NCI-H1105 (cell line): ENCODE measurements around the gene RASA3.
"Not testable (repeated sequence)": the region's sequence is repeated elsewhere in the genome, so short reads cannot be mapped to it uniquely, and the experiment has no call there.

Experiments used
- DNase-seq: peaks from one replicate; lab custom pipeline; 2025; lab: John Stamatoyannopoulos, UW

Gene RASA3

DNA sequence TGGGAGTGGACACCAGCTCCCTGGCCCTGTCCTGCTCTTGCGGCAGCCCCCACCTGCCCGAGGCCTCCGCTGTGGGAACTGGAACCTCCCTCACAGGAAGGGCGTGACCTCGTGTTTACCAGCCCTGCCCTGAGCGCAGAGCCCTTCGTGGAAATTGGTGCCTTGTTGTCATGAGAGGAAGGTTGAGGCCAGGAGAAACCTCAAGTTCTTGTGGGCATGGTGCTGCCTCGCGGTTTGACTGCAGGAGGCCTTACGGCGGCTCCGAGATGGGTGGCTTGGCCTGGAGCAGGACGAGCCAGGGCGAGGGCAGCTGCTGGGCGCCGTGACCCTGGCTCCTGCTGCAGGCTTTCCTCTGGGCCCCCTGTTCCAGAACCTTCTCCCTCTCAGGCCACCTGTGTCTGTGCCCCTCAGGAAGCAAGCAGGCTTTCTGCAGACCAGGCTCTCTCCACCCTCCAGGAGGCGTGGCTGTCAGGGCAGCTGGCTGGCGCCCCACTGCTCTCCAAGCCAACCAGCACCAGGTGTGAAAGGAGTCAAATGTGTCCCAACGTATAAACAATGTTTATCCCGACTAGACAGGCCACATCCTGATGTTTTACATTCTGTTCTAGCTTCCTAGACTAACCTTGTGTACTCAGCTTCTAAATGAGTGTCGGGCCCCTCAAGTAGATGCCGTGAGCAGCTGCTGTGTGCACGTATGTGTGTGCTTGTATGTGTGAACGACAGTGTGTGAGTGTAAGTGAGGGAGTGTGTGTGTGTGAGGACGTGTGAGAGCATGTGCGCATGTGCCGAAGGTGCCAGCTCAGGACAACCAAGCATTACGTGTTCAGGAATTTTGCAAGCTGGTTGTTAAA, 10.4 kb upstream of the RASA3 start:
- DNase-seq, result peak; percentile 78

- DNase-seq, result no peak
Observed at GRCh38 chr13:114142137-114142550, 9.7 kb upstream of the RASA3 start.

DNA sequence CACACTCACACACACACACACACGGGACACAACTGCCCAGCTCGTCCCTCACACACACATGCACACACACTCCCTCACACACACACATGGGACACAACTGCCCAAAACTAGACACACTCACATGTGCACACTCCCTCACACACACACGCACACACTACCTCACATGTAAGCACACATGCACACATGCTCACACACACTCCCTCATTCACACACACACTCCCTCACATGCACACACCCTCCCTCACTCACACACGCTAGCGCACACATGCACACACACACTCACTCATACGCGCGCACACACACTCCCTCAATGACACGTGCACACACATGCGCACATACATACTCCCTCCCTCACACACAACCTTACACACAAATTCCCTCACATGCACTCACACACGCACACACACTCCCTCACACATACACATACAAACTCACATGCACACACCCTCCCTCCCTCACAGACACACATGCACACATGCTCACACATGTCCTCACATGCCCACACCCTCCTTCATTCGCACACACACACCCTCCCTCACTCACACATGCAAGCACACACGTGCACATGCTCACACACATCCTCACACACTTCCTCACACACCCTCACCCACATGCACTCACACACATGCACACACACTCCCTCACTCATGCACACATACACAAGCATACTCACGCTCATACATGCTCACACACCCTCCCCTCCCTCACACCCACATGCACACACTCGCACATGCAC, 9.0 kb upstream of the RASA3 start:
- no peak for DNase-seq

DNA sequence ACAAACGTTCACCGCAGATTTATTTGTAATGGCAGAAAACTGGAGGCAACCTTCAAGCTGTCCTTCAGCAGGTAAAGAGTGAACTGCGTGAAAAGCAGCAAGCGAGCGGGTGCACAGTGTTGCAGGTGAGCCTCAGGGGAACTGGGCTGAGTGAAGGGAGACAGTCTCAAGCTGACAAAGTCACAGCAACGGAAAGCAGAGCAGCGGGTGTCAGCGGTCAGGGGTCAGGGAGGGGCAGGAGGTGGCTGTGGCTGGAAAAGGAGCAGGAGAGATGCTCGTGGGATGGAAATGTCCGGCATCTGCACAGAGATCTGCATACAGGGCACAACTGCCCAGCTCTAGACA, 8.5 kb upstream of the RASA3 start:
- DNase-seq, result no peak

DNA sequence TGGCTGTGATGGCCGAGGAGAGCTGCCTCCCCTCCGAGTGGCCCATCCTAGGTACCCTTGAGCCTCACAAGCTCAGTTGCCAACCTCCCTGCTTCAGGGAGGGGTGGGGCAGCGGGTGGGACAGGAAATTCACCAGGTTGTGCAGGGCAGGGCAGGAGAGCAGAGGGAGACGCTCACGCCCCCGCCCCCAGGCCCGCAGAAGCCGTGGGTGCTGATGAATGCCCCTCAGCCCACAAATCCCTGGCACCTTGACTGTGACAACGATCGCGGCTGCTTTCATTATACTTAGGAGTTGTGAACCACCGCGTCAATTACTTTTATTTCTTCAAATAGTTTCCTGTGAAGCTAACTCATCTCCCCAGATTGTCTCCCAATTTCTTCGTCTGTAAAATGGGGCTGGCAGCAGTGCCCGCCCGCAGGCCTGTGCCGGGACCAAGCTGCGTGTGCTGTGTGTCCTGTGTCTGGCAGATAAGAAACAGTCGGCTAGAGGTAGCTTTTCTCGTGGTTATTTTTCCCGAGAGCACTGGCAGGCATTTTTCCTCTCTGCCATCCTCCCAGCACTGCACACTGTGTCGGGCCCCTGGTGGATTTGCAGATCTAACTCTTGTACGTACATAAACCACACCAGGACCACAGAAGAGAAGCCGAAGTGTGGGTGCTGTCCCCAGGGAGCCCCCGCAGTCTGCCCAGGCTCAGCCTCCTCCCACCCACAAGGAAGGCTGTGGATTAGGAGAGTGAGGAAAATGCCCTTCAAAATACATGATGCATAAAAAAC, 7.9 kb upstream of the RASA3 start:
- no peak for DNase-seq

GRCh38 chr13:114136576-114136975, 4.2 kb upstream of the RASA3 start:
- no peak for DNase-seq

- no peak for DNase-seq
Observed at GRCh38 chr13:114135731-114136171, 3.3 kb upstream of the RASA3 start.

DNA sequence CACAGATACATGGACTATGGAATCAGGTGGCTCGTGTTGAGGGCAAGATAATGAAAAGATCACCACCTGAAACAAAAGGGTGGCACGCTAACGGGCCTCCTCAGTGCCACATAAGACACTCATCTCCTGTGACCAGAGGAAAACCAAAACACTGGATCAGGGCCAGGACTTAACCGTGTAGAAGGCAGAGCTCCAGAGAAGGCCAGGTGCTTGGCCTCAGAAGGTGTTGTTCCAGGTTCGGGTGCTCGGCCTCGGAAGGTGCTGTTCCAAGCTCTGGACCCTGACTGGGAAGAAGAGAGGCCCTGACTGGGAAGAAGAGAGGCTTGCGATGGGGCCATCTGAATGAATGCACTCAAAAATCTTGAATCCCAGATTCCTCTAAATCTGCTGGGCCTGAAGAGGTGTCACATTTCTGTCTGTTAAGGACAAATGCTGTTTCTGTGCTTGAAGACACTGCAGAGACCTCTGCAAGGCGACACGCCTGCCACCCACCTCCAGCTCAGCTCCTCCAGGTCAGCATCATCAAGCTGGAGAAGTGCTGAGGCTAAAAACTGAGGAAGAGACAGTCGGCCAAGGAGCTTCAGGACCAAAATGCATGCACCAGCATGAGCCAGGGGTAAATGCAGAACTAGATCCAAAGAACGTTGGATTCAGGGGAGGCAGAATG, 2.7 kb upstream of the RASA3 start:
- DNase-seq, result no peak

DNA sequence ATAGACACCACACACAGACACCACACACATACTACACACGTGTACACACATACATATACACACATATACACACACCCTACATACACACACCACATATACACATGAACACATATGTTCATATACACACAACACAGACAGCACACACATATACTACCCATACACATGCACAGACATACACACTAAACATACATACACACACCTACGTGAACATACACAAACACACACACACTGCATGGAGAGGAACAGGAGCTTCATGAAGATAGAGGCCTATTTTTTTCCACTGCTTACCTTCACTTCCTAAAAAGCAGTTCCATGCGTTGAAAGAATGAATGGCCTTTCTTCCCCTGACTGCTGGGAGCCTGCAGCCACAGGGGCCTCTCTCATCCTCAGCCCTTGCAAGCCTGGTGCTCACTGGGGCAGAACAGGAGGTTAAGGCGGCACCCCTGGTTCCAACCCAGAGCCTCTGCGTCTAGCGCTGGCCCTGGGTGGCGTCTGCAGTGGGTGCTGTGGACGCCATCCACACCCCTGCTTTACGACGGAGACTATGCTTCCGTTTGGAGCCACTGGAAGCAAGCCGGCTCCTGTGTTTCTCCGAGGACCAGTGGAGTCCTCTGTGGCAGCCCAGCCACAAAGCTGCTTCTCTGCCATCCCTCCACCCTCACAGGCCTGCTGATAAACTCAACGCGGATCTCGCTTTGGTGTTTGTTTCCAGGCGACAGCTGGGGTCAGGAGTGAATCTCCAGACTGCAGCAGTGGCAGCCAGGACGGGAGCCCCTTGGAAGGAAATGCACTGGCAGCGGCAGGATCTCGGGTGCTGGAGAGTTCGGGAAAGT, 1.9 kb upstream of the RASA3 start:
- DNase-seq, result no peak

GRCh38 chr13:114133552-114133951, 1.1 kb upstream of the RASA3 start:
- DNase-seq, result not testable (repeated sequence)

DNA sequence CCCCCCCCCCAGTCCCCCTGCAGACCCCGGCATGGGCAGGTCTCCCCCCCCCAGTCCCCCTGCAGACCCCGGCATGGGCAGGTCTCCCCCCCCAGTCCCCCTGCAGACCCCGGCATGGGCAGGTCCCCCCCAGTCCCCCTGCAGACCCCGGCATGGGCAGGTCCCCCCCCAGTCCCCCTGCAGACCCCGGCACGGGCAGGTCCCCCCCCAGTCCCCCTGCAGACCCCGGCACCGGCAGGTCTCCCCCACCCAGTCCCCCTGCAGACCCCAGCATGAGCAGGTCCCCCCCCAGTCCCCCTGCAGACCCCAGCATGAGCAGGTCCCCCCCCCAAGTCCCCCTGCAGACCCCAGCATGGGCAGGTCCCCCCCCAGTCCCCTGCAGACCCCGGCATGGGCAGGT, 703 bp upstream of the RASA3 start:
- DNase-seq, result not testable (repeated sequence)

DNA sequence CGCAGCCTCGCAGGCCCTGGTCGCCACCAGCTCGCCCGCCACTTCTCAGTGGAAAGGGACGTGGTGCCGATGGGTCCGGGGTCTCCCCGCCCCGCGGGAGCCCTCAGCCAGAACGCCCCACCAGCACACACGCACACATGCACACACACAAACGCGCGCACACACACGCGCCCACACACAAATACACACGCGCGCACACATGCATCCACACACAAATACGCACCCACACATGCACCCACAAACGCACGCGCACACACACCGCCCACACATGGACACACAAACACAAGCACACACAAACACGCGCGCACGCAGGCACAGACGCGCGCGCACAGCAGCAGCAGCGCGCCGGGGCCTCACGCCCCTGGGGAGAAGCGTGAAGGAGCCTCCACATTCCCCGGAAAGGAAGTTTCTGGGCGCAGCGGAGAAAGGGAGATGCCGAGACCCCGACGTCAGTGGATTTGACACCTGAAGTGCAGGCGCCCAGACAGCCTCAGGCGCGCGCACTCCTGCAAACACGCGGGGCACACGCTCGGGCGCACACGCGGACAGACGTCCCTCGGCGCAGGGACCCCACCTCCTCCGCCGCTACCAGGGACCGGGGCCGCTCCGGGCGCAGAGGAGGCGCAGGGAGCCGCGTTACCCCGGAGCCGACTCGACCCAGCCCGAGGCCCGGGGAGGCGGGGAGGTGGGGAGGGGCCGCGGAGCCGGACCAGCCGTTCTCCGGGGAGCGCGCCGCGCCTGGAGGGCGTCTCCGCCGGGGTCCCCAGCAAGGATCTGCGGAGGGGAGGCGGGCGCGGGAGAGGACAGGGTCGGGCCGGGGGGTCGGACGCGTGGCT, 622 bp downstream of the RASA3 start:
- no peak for DNase-seq

DNA sequence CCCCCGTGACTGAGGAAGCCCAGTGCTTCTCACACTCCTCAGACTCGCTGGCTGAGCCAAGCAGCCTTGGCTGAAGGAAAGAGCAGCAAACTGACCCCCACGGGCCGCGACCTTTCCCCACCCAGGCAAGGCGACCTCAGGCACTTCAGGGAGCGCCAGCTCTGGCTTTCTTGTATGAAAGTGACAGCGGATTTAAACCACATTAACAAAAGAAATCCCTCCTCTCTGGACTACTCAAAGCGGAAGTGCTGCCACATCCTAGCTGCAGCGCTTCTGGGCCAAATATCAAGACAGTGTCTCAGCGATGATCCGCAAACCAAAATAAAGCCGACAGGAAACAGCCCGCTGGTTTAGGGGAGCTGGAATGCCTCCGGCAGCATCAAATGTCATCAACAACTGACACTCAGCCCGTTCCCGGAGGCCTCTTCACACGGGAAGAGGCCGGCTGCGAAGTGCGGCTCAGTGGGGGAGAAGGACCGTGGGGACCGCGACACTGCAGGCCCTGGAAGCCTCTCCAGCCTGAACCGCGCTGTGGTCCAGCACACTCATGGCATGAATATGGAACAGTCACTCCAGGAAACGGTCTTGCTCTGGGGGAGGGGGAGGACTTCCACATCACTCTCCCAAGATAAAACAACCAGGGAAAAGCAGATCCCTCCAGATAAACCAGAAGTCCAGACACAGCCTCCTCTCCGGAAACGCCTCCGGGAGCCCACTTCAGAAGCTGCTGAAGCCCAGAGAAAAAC, 1.4 kb downstream of the RASA3 start:
- DNase-seq, result no peak

DNA sequence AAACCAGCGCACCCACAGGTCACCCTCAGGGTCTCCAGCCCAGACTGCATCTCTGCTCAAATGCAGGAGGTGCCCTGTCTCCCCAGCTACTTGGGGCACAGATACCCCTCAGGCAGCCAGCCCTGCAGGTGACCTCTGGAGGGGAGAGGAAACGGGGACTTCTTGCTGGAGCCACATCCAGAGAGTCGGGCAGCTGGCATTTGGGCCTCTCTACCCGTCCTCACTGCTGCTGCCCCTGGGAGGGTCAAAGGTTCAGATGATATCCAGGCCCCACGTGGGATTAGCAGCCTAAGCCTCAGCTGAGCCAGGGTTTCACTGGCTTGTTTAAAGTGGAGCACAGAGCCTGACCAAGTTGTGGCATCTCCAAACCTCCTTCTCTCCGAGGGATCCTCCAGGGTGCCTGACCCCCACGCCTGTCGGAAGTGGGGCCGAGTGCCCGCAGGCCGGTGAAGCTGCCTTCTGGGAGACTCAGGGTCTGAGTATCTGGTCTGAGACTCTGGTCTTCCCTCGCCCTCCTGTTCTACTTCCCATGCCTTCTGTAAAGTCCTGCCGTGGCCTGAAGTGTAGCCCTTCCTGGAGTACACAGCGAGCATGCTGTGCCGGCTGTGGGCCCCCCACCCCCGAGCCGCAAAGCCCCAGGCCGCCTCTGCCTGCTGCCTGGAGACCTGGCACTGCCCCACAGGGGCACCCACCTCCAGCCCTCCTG, 2.1 kb downstream of the RASA3 start:
- no peak for DNase-seq

GRCh38 chr13:114129649-114130062, 2.8 kb downstream of the RASA3 start:
- no peak for DNase-seq

- DNase-seq, result no peak
Observed at GRCh38 chr13:114128624-114129522, 3.5 kb downstream of the RASA3 start.

GRCh38 chr13:114128348-114128623, 4.1 kb downstream of the RASA3 start:
- no peak for DNase-seq
